PC-9 (cell line): ENCODE data around the gene NUDT3.

Experiments
- EZH2 ChIP-seq: fragments of 200-600 bp; sonication (generic); IDR thresholded peaks from 2 replicates; pipeline ENCODE4 v1.8.0; 2017; ENCODE audit warnings: antibody characterized with exemption, low read depth
- TF ChIP-seq, protein P1 (sequence below): fragments of 200-600 bp; sonication (generic); conservative IDR thresholded peaks from 2 replicates; pipeline ENCODE4 v1.6.1; 2017; ENCODE audit warnings: mixed run types, antibody characterized with exemption, mild to moderate bottlenecking, moderate library complexity

DNA sequence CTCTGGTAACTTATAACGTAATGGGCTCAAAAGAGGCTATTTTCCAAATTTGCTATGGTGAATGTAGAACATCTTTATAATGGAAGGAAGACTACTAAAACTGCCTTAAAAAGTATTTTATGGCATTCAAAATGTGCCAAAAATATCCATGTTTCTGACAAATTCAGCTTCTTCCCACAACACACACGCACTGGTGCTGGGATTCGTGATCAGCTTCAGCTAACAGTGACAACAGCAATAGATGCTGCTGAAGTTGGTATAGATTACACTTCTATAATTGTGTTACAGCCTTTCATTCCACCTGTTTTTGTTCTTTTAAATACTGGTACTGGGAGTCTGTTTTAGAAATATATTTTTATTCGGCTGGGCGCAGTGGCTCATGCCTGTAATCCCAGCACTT lies 19.0 kb downstream of the NUDT3 start:
- TF ChIP-seq, protein P1, sequence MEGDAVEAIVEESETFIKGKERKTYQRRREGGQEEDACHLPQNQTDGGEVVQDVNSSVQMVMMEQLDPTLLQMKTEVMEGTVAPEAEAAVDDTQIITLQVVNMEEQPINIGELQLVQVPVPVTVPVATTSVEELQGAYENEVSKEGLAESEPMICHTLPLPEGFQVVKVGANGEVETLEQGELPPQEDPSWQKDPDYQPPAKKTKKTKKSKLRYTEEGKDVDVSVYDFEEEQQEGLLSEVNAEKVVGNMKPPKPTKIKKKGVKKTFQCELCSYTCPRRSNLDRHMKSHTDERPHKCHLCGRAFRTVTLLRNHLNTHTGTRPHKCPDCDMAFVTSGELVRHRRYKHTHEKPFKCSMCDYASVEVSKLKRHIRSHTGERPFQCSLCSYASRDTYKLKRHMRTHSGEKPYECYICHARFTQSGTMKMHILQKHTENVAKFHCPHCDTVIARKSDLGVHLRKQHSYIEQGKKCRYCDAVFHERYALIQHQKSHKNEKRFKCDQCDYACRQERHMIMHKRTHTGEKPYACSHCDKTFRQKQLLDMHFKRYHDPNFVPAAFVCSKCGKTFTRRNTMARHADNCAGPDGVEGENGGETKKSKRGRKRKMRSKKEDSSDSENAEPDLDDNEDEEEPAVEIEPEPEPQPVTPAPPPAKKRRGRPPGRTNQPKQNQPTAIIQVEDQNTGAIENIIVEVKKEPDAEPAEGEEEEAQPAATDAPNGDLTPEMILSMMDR, result no peak
- TF ChIP-seq EZH2, result no peak
